GM23248 (cell line): ENCODE results near the gene AJAP1. TPM values are rescaled to one million over a fixed set of nuclear protein-coding genes. Genes with fewer than 3 reads are reported as not detected.

Experiments
- DNase-seq: peaks from one replicate; pipeline ENCODE4 v3.0.0-alpha.2; 2015
- H2AFZ ChIP-seq: fragments of 200-600 bp; sonication (generic); 2 replicates; pipeline ENCODE4 v1.6.1; 2016; ENCODE audit warnings: antibody characterized with exemption
- H3F3A ChIP-seq: fragments of 200-600 bp; sonication (generic); 2 replicates; pipeline ENCODE4 v1.6.1; 2016; ENCODE audit warnings: mild to moderate bottlenecking, antibody characterized with exemption, mixed run types; ENCODE audit not compliant: insufficient read depth
- H3K27ac ChIP-seq: fragments of 200-600 bp; sonication (generic); 2 replicates; pipeline ENCODE4 v1.5.1; 2016; ENCODE audit warnings: mild to moderate bottlenecking
- H3K27me3 ChIP-seq: fragments of 200-600 bp; sonication (generic); replicated peaks from 2 replicates; pipeline ENCODE4 v1.6.1; 2016; ENCODE audit warnings: mild to moderate bottlenecking; ENCODE audit not compliant: insufficient read depth
- H3K36me3 ChIP-seq: fragments of 200-600 bp; sonication (generic); 2 replicates; pipeline ENCODE4 v1.6.1; 2016; ENCODE audit warnings: low read depth, mild to moderate bottlenecking
- H3K4me1 ChIP-seq: fragments of 200-600 bp; sonication (generic); 2 replicates; pipeline ENCODE4 v1.6.1; 2016; ENCODE audit warnings: mild to moderate bottlenecking; ENCODE audit not compliant: insufficient read depth
- H3K4me2 ChIP-seq: fragments of 200-600 bp; sonication (generic); one replicate; pipeline ENCODE4 v1.6.1; 2016; ENCODE audit warnings: mild to moderate bottlenecking; ENCODE audit not compliant: unreplicated experiment
- H3K4me3 ChIP-seq: fragments of 200-600 bp; sonication (generic); 2 replicates; pipeline ENCODE4 v1.5.1; 2016; ENCODE audit warnings: mild to moderate bottlenecking
- H3K79me2 ChIP-seq: fragments of 200-600 bp; sonication (generic); 2 replicates; pipeline ENCODE4 v1.6.1; 2016; ENCODE audit warnings: mild to moderate bottlenecking; ENCODE audit not compliant: insufficient read depth
- H3K9ac ChIP-seq: fragments of 200-600 bp; sonication (generic); 2 replicates; pipeline ENCODE4 v1.6.1; 2016; ENCODE audit warnings: mild to moderate bottlenecking
- H3K9me2 ChIP-seq: fragments of 200-600 bp; sonication (generic); 2 replicates; pipeline ENCODE4 v1.6.1; 2016; ENCODE audit warnings: mixed run types, mild to moderate bottlenecking, moderate library complexity; ENCODE audit not compliant: insufficient read depth
- H3K9me3 ChIP-seq: fragments of 200-600 bp; sonication (generic); one replicate; pipeline ENCODE4 v1.6.1; 2017; ENCODE audit warnings: low read depth
- H4K20me1 ChIP-seq: fragments of 200-600 bp; sonication (generic); 2 replicates; pipeline ENCODE4 v1.6.0; 2016; ENCODE audit not compliant: insufficient read depth
- EZH2 ChIP-seq: fragments of 200-600 bp; sonication (generic); IDR thresholded peaks from 2 replicates; pipeline ENCODE4 v1.6.1; 2018; ENCODE audit warnings: antibody characterized with exemption, mild to moderate bottlenecking; ENCODE audit not compliant: insufficient read depth, poor library complexity, severe bottlenecking
- EZH2phosphoT487 ChIP-seq: fragments of 200-600 bp; sonication (generic); IDR thresholded peaks from 2 replicates; pipeline ENCODE4 v1.6.1; 2018; ENCODE audit warnings: antibody characterized with exemption, moderate library complexity, mild to moderate bottlenecking, low read depth; ENCODE audit not compliant: insufficient read depth
- WGBS, 2 experiments: methylation state at CpG; one replicate each; pipeline ENCODE4 v1.1.6; 2015 to 2017; ENCODE audit warnings: low lambda C conversion rate in 2 of 2, low coverage in 1 of 2; ENCODE audit errors: missing lambda C conversion rate in 2 of 2; 5-methylcytosine and 5-hydroxymethylcytosine counted together
- in situ Hi-C: fragments of 300-500 bp; cut with MboI; formaldehyde crosslinking; loops from 2 replicates; pipeline ENCODE4 v1.15.0; 2020
- polyA plus RNA-seq: library from polyadenylated mRNA; unstranded; fragments of >200 nt; fragmentation: Nextera tagmentation; extraction: Ambion mirVana; gene quantifications from 2 replicates; pipeline ENCODE4 v1.2.1, GENCODE V29; 2016
- total RNA-seq: library from RNA; depleted of rRNA; stranded (reverse); fragments of >200 nt; shearing (Covaris generic); gene quantifications from 2 replicates; pipeline ENCODE4 v1.2.3, GENCODE V29; 2014

The AJAP1 gene
- total and polyA plus RNA-seq, 2 experiments from 2014 or later: 0.03 to 0.86 TPM

DNA sequence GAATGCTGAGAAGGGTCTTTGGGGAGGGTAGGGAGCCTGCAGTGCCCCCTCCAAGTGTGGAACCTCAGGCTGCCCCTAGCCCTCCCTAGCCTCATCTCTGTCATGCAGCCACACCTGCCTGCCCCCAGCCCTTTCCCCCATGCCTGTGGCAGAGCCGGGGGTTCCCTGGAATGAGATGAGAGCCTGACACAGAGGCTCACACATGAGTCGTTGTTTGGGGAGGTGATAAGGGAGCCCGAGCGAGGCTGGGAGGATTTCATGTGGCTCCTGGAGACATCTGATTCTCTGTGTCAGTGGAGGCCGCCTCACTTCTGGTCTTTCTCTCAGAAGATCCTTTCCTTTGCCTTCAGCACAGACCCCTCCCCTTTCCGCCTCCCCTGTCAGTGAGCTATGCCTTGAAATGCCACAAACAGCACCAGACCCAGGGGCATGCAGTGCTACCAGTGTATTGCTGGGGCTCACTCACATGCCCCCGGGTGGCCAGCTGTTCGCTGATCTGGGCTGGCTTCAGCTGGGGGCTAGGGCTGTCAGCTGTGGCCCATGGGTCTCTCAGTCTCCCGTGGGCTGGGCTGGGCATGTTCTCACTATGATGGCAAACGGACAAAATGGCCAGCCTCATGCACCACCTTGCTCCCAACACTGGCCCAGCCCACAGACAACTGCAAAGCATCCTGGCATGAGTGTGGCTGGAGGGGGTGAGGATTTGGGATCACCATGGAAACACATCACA, 102.6 kb downstream of the AJAP1 start:
- Histone ChIP-seq H4K20me1 (no peaks in the 10 kb centered on the region), H2AFZ (no peak overlapping the region), H3K9me3 (no peaks in the 10 kb centered on the region), H3K9ac (no peak overlapping the region), H3K36me3 (no peaks in the 10 kb centered on the region), H3K4me1 (no peaks in the 10 kb centered on the region), H3K27ac (no peak overlapping the region), H3K4me2 (no peak overlapping the region), H3K79me2 (no peaks in the 10 kb centered on the region), H3F3A (no peaks in the 10 kb centered on the region), H3K9me2 (no peaks in the 10 kb centered on the region), H3K27me3 (no peaks in the 10 kb centered on the region), H3K4me3 (no peak overlapping the region)
- TF ChIP-seq EZH2: no peak
- no peak for TF ChIP-seq EZH2phosphoT487
- in situ Hi-C loops: no loop called here
- no peak for DNase-seq
- 19 to 26% methylated on average over 10 of the region's 10 CpGs for WGBS, 2 experiments

GRCh38 chr1:4759671-4760070, 105.3 kb downstream of the AJAP1 start:
- no peak overlapping the region for H3K4me3 ChIP-seq
- DNase-seq: no peak
- H4K20me1 ChIP-seq: no peaks in the 10 kb centered on the region
- H2AFZ ChIP-seq: no peak overlapping the region
- no peaks in the 10 kb centered on the region for H3K27me3 ChIP-seq
- H3K9me3 ChIP-seq: no peaks in the 10 kb centered on the region
- H3K79me2 ChIP-seq: no peaks in the 10 kb centered on the region
- H3K27ac ChIP-seq: no peak overlapping the region
- H3K9ac ChIP-seq: no peak overlapping the region
- no peaks in the 10 kb centered on the region for H3K9me2 ChIP-seq
- no peaks in the 10 kb centered on the region for H3K4me1 ChIP-seq
- H3K4me2 ChIP-seq: no peak overlapping the region
- 25 to 26% methylated on average over 8 of the region's 8 CpGs for WGBS, 2 experiments
- H3K36me3 ChIP-seq: no peaks in the 10 kb centered on the region
- no peak for TF ChIP-seq EZH2phosphoT487
- TF ChIP-seq EZH2: no peak
- no peaks in the 10 kb centered on the region for H3F3A ChIP-seq
- in situ Hi-C loops: no loop called here

GRCh38 chr1:4760088-4760487, 105.7 kb downstream of the AJAP1 start:
- H3K79me2 ChIP-seq: no peaks in the 10 kb centered on the region
- H3K27me3 ChIP-seq: no peaks in the 10 kb centered on the region
- no peaks in the 10 kb centered on the region for H3K9me3 ChIP-seq
- no peak overlapping the region for H3K4me2 ChIP-seq
- 17 to 24% methylated on average over 5 of the region's 5 CpGs for WGBS, 2 experiments
- H3K4me1 ChIP-seq: no peaks in the 10 kb centered on the region
- H3F3A ChIP-seq: no peaks in the 10 kb centered on the region
- H3K9ac ChIP-seq: no peak overlapping the region
- TF ChIP-seq EZH2: no peak
- no peak for TF ChIP-seq EZH2phosphoT487
- H3K27ac ChIP-seq: no peak overlapping the region
- no peaks in the 10 kb centered on the region for H4K20me1 ChIP-seq
- no peaks in the 10 kb centered on the region for H3K9me2 ChIP-seq
- H3K4me3 ChIP-seq: no peak overlapping the region
- H3K36me3 ChIP-seq: no peaks in the 10 kb centered on the region
- in situ Hi-C loops: no loop called here
- no peak overlapping the region for H2AFZ ChIP-seq
- DNase-seq: no peak

DNA sequence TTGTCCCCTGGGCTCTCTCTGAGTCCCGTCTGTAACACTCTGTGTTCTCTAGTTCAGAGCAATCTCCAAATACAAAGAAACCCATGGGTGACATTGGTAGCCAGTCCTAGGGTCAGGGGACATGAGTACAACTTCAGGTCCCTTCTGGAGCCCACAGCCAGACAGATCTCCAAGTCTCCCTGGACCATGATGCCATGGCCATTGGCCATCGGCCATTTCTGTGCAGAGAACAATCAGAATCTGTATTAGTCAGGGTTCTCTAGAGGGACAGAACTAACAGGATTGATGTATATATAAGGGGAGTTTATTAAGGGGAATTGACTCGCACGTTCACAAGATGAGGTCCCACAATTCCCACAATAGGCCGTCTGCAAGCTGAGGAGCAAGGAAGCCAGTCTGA, 106.9 kb downstream of the AJAP1 start:
- no peaks in the 10 kb centered on the region for H3K9me2 ChIP-seq
- no peaks in the 10 kb centered on the region for H4K20me1 ChIP-seq
- no peak overlapping the region for H2AFZ ChIP-seq
- H3K4me1 ChIP-seq: no peaks in the 10 kb centered on the region
- 22 to 25% methylated on average over 5 of the region's 5 CpGs for WGBS, 2 experiments
- TF ChIP-seq EZH2 (no peak), EZH2phosphoT487 (no peak)
- no peak overlapping the region for H3K4me2 ChIP-seq
- DNase-seq: no peak
- H3K4me3 ChIP-seq: no peak overlapping the region
- in situ Hi-C loops: no loop called here
- H3K79me2 ChIP-seq: no peaks in the 10 kb centered on the region
- no peak overlapping the region for H3K27ac ChIP-seq
- H3F3A ChIP-seq: no peaks in the 10 kb centered on the region
- H3K9ac ChIP-seq: no peak overlapping the region
- no peaks in the 10 kb centered on the region for H3K27me3 ChIP-seq
- no peaks in the 10 kb centered on the region for H3K36me3 ChIP-seq
- H3K9me3 ChIP-seq: no peaks in the 10 kb centered on the region
